Erythroblast (primary cell): ENCODE results near the gene PSMC2.

Experiments
- GATA1 ChIP-seq: IDR thresholded peaks from 2 replicates; pipeline ENCODE4 v1.6.1; 2011; ENCODE audit warnings: low read depth, mild to moderate bottlenecking, control low read depth, low read length, moderate library complexity
- POLR2A ChIP-seq: IDR thresholded peaks from 2 replicates; pipeline ENCODE4 v1.6.1; 2011; ENCODE audit warnings: mild to moderate bottlenecking, low read length

- TF ChIP-seq POLR2A (no peak), GATA1 (no peak)
These were observed 4.1 kb upstream of the PSMC2 start for GRCh38 chr7:103343332-103343731.
